Activated CD4-positive, CD25-positive, alpha-beta regulatory T cell treated with anti-CD3 and anti-CD28 coated beads, Interleukin-2, amount 50 U/mL, for 24 hours (primary cell): ENCODE data around the gene CLSTN1.
"Not testable (repeated sequence)": the region's sequence is repeated elsewhere in the genome, so short reads cannot be mapped to it uniquely, and the experiment has no call there.

Experiments used
- ATAC-seq, 2 donors: fragments of 150-1000 bp; cut with Tn5 transposase; one replicate each; pipeline ENCODE4 v1.10.0; 2021; ENCODE audit warnings: mild to moderate bottlenecking in 1 of 2, moderate library complexity in 1 of 2

The CLSTN1 gene

GRCh38 chr1:9825093-9826074 lies 1.6 kb upstream of the CLSTN1 start:
- peak; percentile 19 to 22 for ATAC-seq

GRCh38 chr1:9824702-9825089 lies 931 bp upstream of the CLSTN1 start:
- ATAC-seq: no peak

- ATAC-seq: peak; percentile 24 to 39
These were observed 147 bp downstream of the CLSTN1 start for GRCh38 chr1:9823693-9823942.

- peak in 1 of 2 donors; percentile 19 for ATAC-seq
These were observed 670 bp downstream of the CLSTN1 start for GRCh38 chr1:9822897-9823692.

- no peak for ATAC-seq
These were observed 1.3 kb downstream of the CLSTN1 start for GRCh38 chr1:9822490-9822889.

- ATAC-seq: no peak
These were observed 2.1 kb downstream of the CLSTN1 start for GRCh38 chr1:9821710-9822109.

GRCh38 chr1:9820521-9820920 lies 3.2 kb downstream of the CLSTN1 start:
- ATAC-seq: no peak

GRCh38 chr1:9817734-9818133 lies 6.0 kb downstream of the CLSTN1 start:
- ATAC-seq: no peak

- no peak for ATAC-seq
These were observed 7.6 kb downstream of the CLSTN1 start for GRCh38 chr1:9816199-9816598.

GRCh38 chr1:9815150-9815549 lies 8.6 kb downstream of the CLSTN1 start:
- no peak for ATAC-seq

GRCh38 chr1:9814619-9815018 lies 9.1 kb downstream of the CLSTN1 start:
- no peak for ATAC-seq

- no peak for ATAC-seq
These were observed 12.4 kb downstream of the CLSTN1 start for GRCh38 chr1:9811239-9811966.

GRCh38 chr1:9809100-9809510 lies 14.7 kb downstream of the CLSTN1 start:
- no peak for ATAC-seq

GRCh38 chr1:9808459-9808858 lies 15.3 kb downstream of the CLSTN1 start:
- ATAC-seq: no peak

GRCh38 chr1:9807541-9807940 lies 16.2 kb downstream of the CLSTN1 start:
- no peak for ATAC-seq

- not testable (repeated sequence) for ATAC-seq
These were observed 17.8 kb downstream of the CLSTN1 start for GRCh38 chr1:9805972-9806371.

- ATAC-seq: no peak
These were observed 18.7 kb downstream of the CLSTN1 start for GRCh38 chr1:9805006-9805508.

- ATAC-seq: not testable (repeated sequence)
These were observed 20.5 kb downstream of the CLSTN1 start for GRCh38 chr1:9803003-9803918.

- no peak for ATAC-seq
These were observed 21.9 kb downstream of the CLSTN1 start for GRCh38 chr1:9801909-9802308.

GRCh38 chr1:9798236-9799130 lies 25.3 kb downstream of the CLSTN1 start:
- ATAC-seq: peak in 1 of 2 donors; percentile 28

GRCh38 chr1:9797049-9797448 lies 26.7 kb downstream of the CLSTN1 start:
- ATAC-seq: no peak
